IMR-90 (cell line): Measurements from ENCODE around the gene CREB5. TPM values are rescaled to one million over a fixed set of nuclear protein-coding genes. Genes with fewer than 3 reads are reported as not detected.

Experiments
- ATAC-seq: fragments of 200-7000 bp; cut with Tn5 transposase; 2 replicates; pipeline ENCODE4 v1.9.1; 2020; ENCODE audit warnings: low read depth, mild to moderate bottlenecking, moderate library complexity
- BruUV-seq: library from RNA; stranded (reverse); fragments of 400-500 nt; replicated peaks from 2 replicates; lab custom pipeline; 2021; lab: Mats Ljungman, UMichigan
- CTCF ChIA-PET: fragments of 300-600 bp; formaldehyde crosslinking; extraction: SDS; loops from one replicate; lab custom pipeline; 2021; ENCODE audit warnings: antibody characterized with exemption; lab: Yijun Ruan, JAX
- POLR2A ChIA-PET: fragments of 300-600 bp; sonication (Branson Sonifier 250); formaldehyde crosslinking; loops from one replicate; lab custom pipeline; 2022; ENCODE audit warnings: antibody characterized with exemption; ENCODE audit not compliant: unreplicated experiment; lab: Charles Lee
- DNase-seq: peaks from one replicate; pipeline ENCODE4 v3.0.0; 2013
- H2AFZ ChIP-seq: replicated peaks from 2 replicates; pipeline ENCODE3; 2013; ENCODE audit warnings: low read length, mild to moderate bottlenecking; ENCODE audit not compliant: poor library complexity
- H2AK5ac ChIP-seq: 2 replicates; pipeline ENCODE4 v1.6.1; 2013; ENCODE audit warnings: low read depth, low read length, inconsistent platforms
- H2AK9ac ChIP-seq: replicated peaks from 2 replicates; pipeline ENCODE3; 2013; ENCODE audit warnings: mild to moderate bottlenecking, low read depth, low read length, moderate library complexity; ENCODE audit not compliant: poor library complexity
- H2BK120ac ChIP-seq: 2 replicates; pipeline ENCODE4 v1.6.1; 2013; ENCODE audit warnings: low read depth, low read length, inconsistent platforms
- H2BK15ac ChIP-seq: 3 replicates; pipeline ENCODE4 v1.6.1; 2013; ENCODE audit warnings: low read depth, low read length, inconsistent platforms
- H2BK20ac ChIP-seq: 2 replicates; pipeline ENCODE4 v1.6.1; 2013; ENCODE audit warnings: low read depth, mild to moderate bottlenecking, inconsistent platforms, low read length, moderate library complexity
- H2BK5ac ChIP-seq: 2 replicates; pipeline ENCODE4 v1.6.1; 2013; ENCODE audit warnings: mild to moderate bottlenecking, low read depth, low read length, inconsistent platforms; ENCODE audit not compliant: poor library complexity, severe bottlenecking
- H3K14ac ChIP-seq: replicated peaks from 2 replicates; pipeline ENCODE4 v1.6.1; 2013; ENCODE audit warnings: low read depth, low read length, inconsistent platforms
- H3K18ac ChIP-seq: 2 replicates; pipeline ENCODE4 v1.6.1; 2013; ENCODE audit warnings: low read depth, low read length, control low read depth
- H3K23ac ChIP-seq: 2 replicates; pipeline ENCODE4 v1.6.1; 2013; ENCODE audit warnings: low read depth, low read length, inconsistent platforms
- H3K27ac ChIP-seq: 2 replicates; pipeline ENCODE4 v1.5.1; 2013; ENCODE audit warnings: mild to moderate bottlenecking, control low read depth, low read length; ENCODE audit not compliant: insufficient read depth
- H3K27me3 ChIP-seq: 2 replicates; pipeline ENCODE4 v1.6.1; 2013; ENCODE audit warnings: low read length; ENCODE audit not compliant: control insufficient read depth, insufficient read depth
- H3K36me3 ChIP-seq: 2 replicates; pipeline ENCODE4 v1.6.1; 2013; ENCODE audit warnings: low read length, mixed read lengths; ENCODE audit not compliant: control insufficient read depth, insufficient read depth
- H3K4ac ChIP-seq: 2 replicates; pipeline ENCODE4 v1.6.1; 2013; ENCODE audit warnings: low read depth, low read length, inconsistent platforms
- H3K4me1 ChIP-seq: 2 replicates; pipeline ENCODE4 v1.6.1; 2013; ENCODE audit warnings: low read length, mixed read lengths; ENCODE audit not compliant: control insufficient read depth, insufficient read depth
- H3K4me2 ChIP-seq: 2 replicates; pipeline ENCODE4 v1.6.1; 2013; ENCODE audit warnings: low read depth, mild to moderate bottlenecking, control low read depth, low read length, moderate library complexity
- H3K4me3 ChIP-seq: 2 replicates; pipeline ENCODE4 v1.5.1; 2013; ENCODE audit warnings: low read depth, mild to moderate bottlenecking, control low read depth, low read length, moderate library complexity; ENCODE audit not compliant: insufficient read depth
- H3K56ac ChIP-seq: 2 replicates; pipeline ENCODE4 v1.6.1; 2013; ENCODE audit warnings: low read length, inconsistent platforms; ENCODE audit not compliant: insufficient read depth; ENCODE audit errors: extremely low read depth
- H3K79me1 ChIP-seq, 2 experiments: 2 replicates each; pipeline ENCODE4 v1.6.1; 2013; ENCODE audit warnings: low read length in 2 of 2, inconsistent platforms in 1 of 2, low read depth in 1 of 2
- H3K9ac ChIP-seq: 2 replicates; pipeline ENCODE4 v1.6.1; 2013; ENCODE audit warnings: low read depth, low read length, control low read depth
- H3K9me1 ChIP-seq: 2 replicates; pipeline ENCODE4 v1.6.1; 2013; ENCODE audit warnings: low read length, inconsistent platforms; ENCODE audit not compliant: insufficient read depth
- H3K9me3 ChIP-seq: 2 replicates; pipeline ENCODE4 v1.6.1; 2013; ENCODE audit warnings: low read length; ENCODE audit not compliant: control insufficient read depth, insufficient read depth
- H4K20me1 ChIP-seq: 2 replicates; pipeline ENCODE4 v1.6.1; 2013; ENCODE audit warnings: low read length, inconsistent platforms; ENCODE audit not compliant: insufficient read depth
- H4K5ac ChIP-seq: 2 replicates; pipeline ENCODE4 v1.6.1; 2013; ENCODE audit warnings: mild to moderate bottlenecking, low read depth, low read length, control low read depth
- H4K8ac ChIP-seq, 2 experiments: 2 replicates each; pipeline ENCODE4 v1.6.1; 2013; ENCODE audit warnings: low read depth in 2 of 2, low read length in 2 of 2, control low read depth in 1 of 2, inconsistent platforms in 1 of 2
- H4K91ac ChIP-seq: 2 replicates; pipeline ENCODE4 v1.6.1; 2013; ENCODE audit warnings: low read depth, low read length, inconsistent platforms; ENCODE audit not compliant: insufficient read depth
- MAFK ChIP-seq: IDR thresholded peaks from 2 replicates; pipeline ENCODE4 v1.6.1; 2012; ENCODE audit warnings: low read depth, low read length, improper control_type of control experiment
- WGBS, 2 experiments: methylation state at CpG; one replicate each; pipeline versions ENCODE4 v1.1.5 to v1.1.7; 2013; ENCODE audit warnings: missing lambda C conversion rate in 2 of 2; ENCODE audit not compliant: insufficient read length in 1 of 2; ENCODE audit errors: extremely low coverage in 2 of 2; 5-methylcytosine and 5-hydroxymethylcytosine counted together
- dilution Hi-C: fragments of 300-500 bp; cut with HindIII; formaldehyde crosslinking; loops from one replicate; pipeline ENCODE4 v1.14.3; 2018; ENCODE audit warnings: low sequenced_read_pairs; ENCODE audit not compliant: unreplicated experiment
- in situ Hi-C: fragments of 300-500 bp; cut with MboI; formaldehyde crosslinking; loops from 3 replicates; pipeline ENCODE4 v1.14.3; 2019; ENCODE audit warnings: low sequenced_read_pairs, inconsistent platforms, mixed read lengths
- intact Hi-C: fragments of 100-400 bp; cut with micrococcal nuclease; formaldehyde crosslinking; loops from 2 replicates; pipeline ENCODE4 v1.10.0; 2022
- polyA plus RNA-seq, 3 experiments: library from polyadenylated mRNA; depleted of rRNA; stranded (reverse); fragments of >200 nt; gene quantifications; 2 replicates each; pipeline ENCODE4 v1.2.3, GENCODE V29; 2012; ENCODE audit warnings: low replicate concordance in 1 of 3
- total RNA-seq: library from RNA; depleted of rRNA; stranded (reverse); fragments of >200 nt; gene quantifications from 2 replicates; pipeline ENCODE4 v1.2.3, GENCODE V29; 2012

Gene CREB5
- total and polyA plus RNA-seq, 2 of the 4 experiments (the other 2 are of a cell fraction) = 7.3 to 13.1 TPM

DNA sequence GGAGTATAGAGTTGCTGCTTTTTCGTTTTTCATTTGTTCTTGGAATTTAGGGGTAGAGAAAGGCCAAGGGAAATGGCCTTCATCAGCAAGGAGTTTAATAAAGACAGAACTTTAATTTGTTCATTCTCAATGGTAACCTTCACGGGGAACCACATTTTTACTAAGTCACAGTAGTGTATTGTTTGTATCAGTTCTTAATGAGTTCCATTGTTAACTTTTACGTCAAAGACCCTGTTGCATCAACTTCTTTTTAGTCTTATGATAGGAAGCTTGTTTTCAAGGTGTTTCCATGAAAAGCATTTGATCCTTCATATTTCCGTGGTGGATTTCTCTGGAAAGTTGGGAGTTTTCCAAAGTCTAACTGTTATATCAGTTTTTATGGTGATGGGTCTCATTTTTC is 169.9 kb downstream of the CREB5 start:
- Histone ChIP-seq H4K5ac (no peak overlapping the region), H4K20me1 (no peaks in the 10 kb centered on the region), H4K91ac (no peak overlapping the region), H2BK20ac (no peak overlapping the region), H3K4me3 (no peak overlapping the region), H4K8ac (no peak overlapping the region), H2AK9ac (no peak overlapping the region), H3K27ac (no peak overlapping the region), H2AK5ac (no peak overlapping the region), H3K23ac (no peak overlapping the region), H3K4me2 (no peak overlapping the region), H2BK5ac (no peak overlapping the region), H3K9ac (no peak overlapping the region), H3K4ac (no peak overlapping the region), H3K9me1 (no peaks in the 10 kb centered on the region), H3K9me3 (no peaks in the 10 kb centered on the region), H3K14ac (no peak overlapping the region), H3K4me1 (no peaks in the 10 kb centered on the region), H3K79me1 (no peaks in the 10 kb centered on the region), H3K27me3 (no peaks in the 10 kb centered on the region; the same call in 1 of the 2 replicates), H3K36me3 (no peaks in the 10 kb centered on the region), H2BK120ac (no peak overlapping the region), H2AFZ (no peak overlapping the region), H2BK15ac (no peak overlapping the region), H3K18ac (no peak overlapping the region), H3K56ac (no peak overlapping the region)
- TF ChIP-seq MAFK = no peak
- dilution Hi-C loops = no loop called here
- WGBS, 2 experiments = no CpG with 5 or more reads among the region's 4 CpGs
- in situ Hi-C loops = no loop called here
- DNase-seq (no peak), ATAC-seq (no peak)
- BruUV-seq = no TSS peak
- intact Hi-C loops = no loop called here
- POLR2A ChIA-PET = no interaction called here
- CTCF ChIA-PET = no interaction called here
